ENCODE results near the gene MITF.

The MITF gene

GRCh38 chr3:69963643-69964042, 224.4 kb downstream of the MITF start:
- no peak for DNase-seq (ENCODE audit: low read depth in 3 of 3)

- no peak for DNase-seq (ENCODE audit: low read depth in 3 of 3)
Measured at GRCh38 chr3:69967156-69967555, 227.9 kb downstream of the MITF start.

- DNase-seq (ENCODE audit: low read depth in 3 of 3) = no peak
Measured at GRCh38 chr3:69970827-69971226, 231.6 kb downstream of the MITF start.

- DNase-seq (ENCODE audit: low read depth in 3 of 3) = no peak
Measured at GRCh38 chr3:69972672-69973071, 233.4 kb downstream of the MITF start.

- no peak for DNase-seq (ENCODE audit: low read depth in 3 of 3)
Measured at GRCh38 chr3:69976021-69976420, 236.8 kb downstream of the MITF start.

- no peak for DNase-seq (ENCODE audit: low read depth in 3 of 3)
Measured at GRCh38 chr3:69983546-69984265, 244.4 kb downstream of the MITF start.

GRCh38 chr3:69985266-69985665, 246.0 kb downstream of the MITF start:
- no peak for DNase-seq (ENCODE audit: low read depth in 3 of 3)

- no peak for DNase-seq (ENCODE audit: low read depth in 3 of 3)
Measured at GRCh38 chr3:69986419-69986818, 247.2 kb downstream of the MITF start.

GRCh38 chr3:69987833-69988232, 248.6 kb downstream of the MITF start:
- no peak for DNase-seq (ENCODE audit: low read depth in 3 of 3)

- no peak for DNase-seq (ENCODE audit: low read depth in 3 of 3)
Measured at GRCh38 chr3:69993757-69994156, 254.5 kb downstream of the MITF start.

GRCh38 chr3:69994919-69995318, 255.7 kb downstream of the MITF start:
- no peak for DNase-seq (ENCODE audit: low read depth in 3 of 3)

- no peak for DNase-seq (ENCODE audit: low read depth in 3 of 3)
Measured at GRCh38 chr3:69997631-69998307, 258.5 kb downstream of the MITF start.

- DNase-seq (ENCODE audit: low read depth in 3 of 3) = no peak
Measured at GRCh38 chr3:69998759-69999139, 259.5 kb downstream of the MITF start.

GRCh38 chr3:69999140-70000027, 260.1 kb downstream of the MITF start, which contains the start of gene SAMMSON:
SAMMSON (plus strand) TSS chr3:69999733.
- DNase-seq (ENCODE audit: low read depth in 3 of 3) = no peak

GRCh38 chr3:70000028-70000410, 260.8 kb downstream of the MITF start:
- DNase-seq (ENCODE audit: low read depth in 3 of 3) = no peak

- DNase-seq (ENCODE audit: low read depth in 3 of 3) = no peak
Measured at GRCh38 chr3:70000563-70001081, 261.4 kb downstream of the MITF start.

- no peak for DNase-seq (ENCODE audit: low read depth in 3 of 3)
Measured at GRCh38 chr3:70003119-70003518, 263.9 kb downstream of the MITF start.

GRCh38 chr3:70006089-70006488, 266.8 kb downstream of the MITF start:
- no peak for DNase-seq (ENCODE audit: low read depth in 3 of 3)

GRCh38 chr3:70010346-70010745, 271.1 kb downstream of the MITF start:
- DNase-seq (ENCODE audit: low read depth in 3 of 3) = no peak

- DNase-seq (ENCODE audit: low read depth in 3 of 3) = no peak
Measured at GRCh38 chr3:70011582-70011981, 272.3 kb downstream of the MITF start.

All from stimulated activated CD4-positive, alpha-beta T cell treated with anti-CD3 and anti-CD28 coated beads, TNF-alpha, amount 100 ng/mL, for 24 hours (primary cell).